GM12873 (cell line): ENCODE data around the gene ORC5.

Experiments
- CTCF ChIP-seq: IDR thresholded peaks from 2 replicates; pipeline ENCODE4 v1.5.1; 2012; ENCODE audit warnings: low read depth, mild to moderate bottlenecking, moderate library complexity, low read length, control low read depth; ENCODE audit not compliant: insufficient read depth; ENCODE audit errors: missing control alignments

ORC5 gene

GRCh38 chr7:104185346-104185745, 22.5 kb downstream of the ORC5 start:
- no peak for TF ChIP-seq CTCF

- TF ChIP-seq CTCF: no peak
Measured at GRCh38 chr7:104179178-104179577, 28.6 kb downstream of the ORC5 start.

GRCh38 chr7:104176332-104176731, 31.5 kb downstream of the ORC5 start:
- no peak for TF ChIP-seq CTCF

GRCh38 chr7:104175361-104175984, 32.3 kb downstream of the ORC5 start:
- TF ChIP-seq CTCF: no peak

- TF ChIP-seq CTCF: no peak
Measured at GRCh38 chr7:104174798-104175197, 33.0 kb downstream of the ORC5 start.

- TF ChIP-seq CTCF: no peak
Measured at GRCh38 chr7:104162081-104162480, 45.7 kb downstream of the ORC5 start.

- no peak for TF ChIP-seq CTCF
Measured at GRCh38 chr7:104161244-104161643, 46.6 kb downstream of the ORC5 start.
